GM19467 (cell line): ENCODE measurements around the gene AGAP6.
"Not testable (repeated sequence)": the region's sequence is repeated elsewhere in the genome, so short reads cannot be mapped to it uniquely, and the experiment has no call there.

Source experiments
- ATAC-seq: cut with Tn5 transposase; IDR thresholded peaks from one replicate; pipeline ENCODE4 v1.9.1; 2021; ENCODE audit warnings: mild to moderate bottlenecking, moderate library complexity; ENCODE audit not compliant: unreplicated experiment

Gene AGAP6

DNA sequence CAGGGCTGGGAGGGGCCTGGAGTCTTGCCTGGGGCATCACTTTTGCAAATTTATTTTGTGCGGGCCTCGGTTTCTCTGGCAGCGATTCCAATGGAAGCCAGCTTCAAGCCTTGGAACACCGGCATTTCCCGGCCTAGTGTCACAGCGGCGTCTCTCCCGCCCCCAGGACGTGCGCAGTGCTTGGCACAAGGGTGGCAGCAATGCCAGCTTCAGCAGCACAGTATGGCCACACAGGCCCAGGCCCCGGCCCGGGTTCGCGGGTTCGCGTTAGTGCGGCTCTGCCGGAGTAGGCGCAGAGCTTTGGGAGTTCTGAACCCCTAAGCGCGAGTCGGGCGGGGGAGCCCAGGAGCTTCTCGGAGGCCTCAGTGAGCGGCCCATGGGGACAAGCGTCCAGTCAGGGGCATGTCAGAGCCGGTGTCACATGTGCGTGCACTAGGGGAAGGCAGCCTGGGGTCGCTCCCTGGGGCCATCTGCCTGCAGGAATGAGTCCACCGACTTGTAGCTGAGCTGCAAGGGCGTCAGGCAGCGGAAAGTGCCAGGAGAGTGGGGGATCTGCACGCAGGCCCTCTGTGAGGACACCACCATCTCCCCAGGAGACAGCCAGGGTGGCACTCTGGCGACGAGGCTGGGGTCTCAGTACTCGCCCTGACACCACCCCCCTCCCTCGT, 36.6 kb downstream of the AGAP6 start:
- ATAC-seq: not testable (repeated sequence)

GRCh38 chr10:50025627-50026026, 37.4 kb downstream of the AGAP6 start:
- ATAC-seq: no peak

GRCh38 chr10:50027195-50027594, 39.0 kb downstream of the AGAP6 start:
- ATAC-seq: no peak

DNA sequence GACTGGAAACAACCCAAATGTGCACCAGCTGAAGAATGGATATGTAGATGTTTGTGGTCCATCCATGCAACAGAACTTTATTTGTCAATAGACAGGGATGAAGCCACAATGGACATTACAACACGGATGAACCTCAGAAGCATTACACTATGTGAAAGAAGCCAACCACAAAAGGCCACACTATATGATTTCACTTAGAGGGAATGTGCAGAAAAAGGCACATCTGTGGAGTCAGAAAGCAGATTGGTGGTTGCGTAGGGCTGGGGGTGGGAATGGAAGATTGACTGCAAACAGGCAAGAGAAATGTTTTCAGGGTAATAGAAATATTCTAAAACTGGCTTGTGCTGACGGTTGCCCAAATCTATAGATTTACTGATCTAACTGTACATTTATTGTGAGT, 45.3 kb downstream of the AGAP6 start:
- no peak for ATAC-seq

- ATAC-seq: not testable (repeated sequence)
Measured at GRCh38 chr10:50035337-50035736, 47.1 kb downstream of the AGAP6 start.

DNA sequence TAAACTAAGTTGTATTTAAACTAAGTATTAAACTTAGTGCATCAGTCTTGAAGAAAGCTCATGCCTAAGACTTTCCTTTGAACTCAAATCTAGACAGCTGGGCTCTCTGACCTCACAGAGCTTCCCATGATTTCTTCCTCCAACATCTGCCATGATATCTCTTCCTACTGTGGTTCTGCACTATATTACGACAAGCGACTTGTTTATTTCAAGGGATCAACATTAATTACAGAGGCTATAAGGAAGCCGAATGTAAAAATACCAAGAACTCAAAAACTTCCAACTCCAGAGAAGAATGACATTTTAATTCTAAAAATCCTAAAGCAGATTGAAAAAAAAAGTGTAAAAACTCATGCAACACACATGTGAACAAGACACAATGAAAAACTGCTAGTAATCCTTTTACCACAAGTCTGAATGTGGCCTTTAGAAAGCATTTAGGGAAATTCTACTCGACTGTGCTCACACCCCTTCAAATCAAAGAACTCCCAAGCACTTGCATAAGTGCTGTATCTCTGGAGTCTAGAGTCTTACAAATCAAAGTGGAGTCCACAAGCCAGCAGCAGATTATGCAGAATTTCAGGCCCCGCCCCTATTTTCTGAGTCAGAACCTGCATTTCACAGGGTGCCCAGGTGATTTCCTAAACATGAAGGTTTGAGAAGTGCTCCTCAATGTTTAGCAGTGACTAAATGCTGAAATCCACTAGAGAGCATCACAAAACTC, 56.9 kb downstream of the AGAP6 start:
- no peak for ATAC-seq

- not testable (repeated sequence) for ATAC-seq
Measured at GRCh38 chr10:50046457-50046856, 58.3 kb downstream of the AGAP6 start.

DNA sequence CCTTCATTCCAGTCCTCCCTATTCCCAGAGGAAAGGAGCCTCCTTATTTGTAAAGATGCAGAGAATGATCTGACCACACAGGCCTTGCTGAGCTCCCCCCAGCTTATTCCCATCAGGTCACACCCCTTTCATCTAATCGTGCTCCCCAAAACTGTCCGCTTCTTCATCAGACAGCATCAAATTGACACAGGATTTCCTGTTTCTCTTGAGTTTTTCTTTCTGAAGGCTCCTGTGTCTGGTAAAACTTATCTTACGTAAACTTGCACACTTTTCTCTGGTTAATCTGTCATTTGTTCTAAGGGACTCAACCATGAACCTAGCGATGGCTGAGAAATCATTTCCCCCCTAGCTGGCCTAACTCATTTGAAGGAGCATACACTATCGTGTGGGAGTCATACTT, 59.4 kb downstream of the AGAP6 start:
- not testable (repeated sequence) for ATAC-seq

DNA sequence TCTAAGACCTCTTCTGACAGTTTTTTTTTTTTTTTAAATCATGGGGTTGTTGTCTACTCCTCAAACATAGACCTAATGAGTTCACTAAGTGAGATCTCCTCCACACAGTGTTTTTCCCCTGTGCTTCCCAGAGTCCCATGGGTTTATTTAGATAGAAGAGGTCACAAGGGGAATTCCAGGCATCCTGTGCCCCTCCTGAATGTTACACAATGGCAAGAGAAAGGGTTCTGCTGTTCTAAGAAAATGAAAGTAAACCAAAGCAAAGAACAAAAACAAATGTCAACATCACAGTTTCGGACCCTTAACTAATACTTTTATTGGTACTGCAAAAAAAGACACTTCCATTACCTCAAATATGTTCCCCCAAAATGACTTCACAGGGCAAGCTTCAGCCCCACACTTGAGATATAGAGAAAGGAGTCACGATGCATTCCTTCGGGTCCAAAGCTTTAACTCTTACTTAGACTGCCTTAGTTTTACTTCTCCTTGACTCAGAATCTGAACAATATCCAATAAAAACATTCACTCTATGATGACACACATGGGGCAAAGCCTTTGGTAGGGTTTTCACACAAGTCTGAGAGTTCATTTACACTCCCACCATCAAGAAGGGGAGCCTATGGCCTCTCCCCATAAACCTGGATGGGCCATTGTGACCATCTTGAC, 63.9 kb downstream of the AGAP6 start:
- ATAC-seq: peak; percentile 54

DNA sequence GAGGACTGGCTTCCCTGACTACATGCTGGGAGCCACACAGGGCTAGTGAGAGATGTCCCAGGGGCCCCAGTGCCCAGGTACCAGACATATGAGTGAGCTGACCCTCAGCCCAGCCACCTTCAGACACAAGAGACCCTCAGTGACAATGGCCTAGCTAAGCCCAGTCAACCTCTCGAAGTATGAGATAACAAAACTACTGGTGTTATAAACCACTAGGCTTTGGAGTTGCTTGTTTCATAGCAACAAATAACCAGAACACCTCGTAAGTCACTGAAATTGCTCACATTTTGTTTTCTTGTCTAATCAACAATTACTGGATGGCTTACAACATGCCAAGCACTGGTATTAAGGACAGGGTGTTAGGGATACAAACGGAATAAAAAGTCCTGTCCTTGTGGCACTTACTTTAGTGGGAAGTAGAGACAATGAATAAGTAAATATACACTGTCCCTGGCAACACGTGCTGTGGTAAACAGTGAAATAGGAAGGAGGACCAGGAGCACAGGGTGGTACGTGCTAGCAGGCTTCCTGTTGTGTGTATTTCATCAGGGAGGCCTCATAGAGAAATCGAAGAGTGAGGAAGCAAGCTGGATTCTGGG, 64.7 kb downstream of the AGAP6 start:
- ATAC-seq: not testable (repeated sequence)

DNA sequence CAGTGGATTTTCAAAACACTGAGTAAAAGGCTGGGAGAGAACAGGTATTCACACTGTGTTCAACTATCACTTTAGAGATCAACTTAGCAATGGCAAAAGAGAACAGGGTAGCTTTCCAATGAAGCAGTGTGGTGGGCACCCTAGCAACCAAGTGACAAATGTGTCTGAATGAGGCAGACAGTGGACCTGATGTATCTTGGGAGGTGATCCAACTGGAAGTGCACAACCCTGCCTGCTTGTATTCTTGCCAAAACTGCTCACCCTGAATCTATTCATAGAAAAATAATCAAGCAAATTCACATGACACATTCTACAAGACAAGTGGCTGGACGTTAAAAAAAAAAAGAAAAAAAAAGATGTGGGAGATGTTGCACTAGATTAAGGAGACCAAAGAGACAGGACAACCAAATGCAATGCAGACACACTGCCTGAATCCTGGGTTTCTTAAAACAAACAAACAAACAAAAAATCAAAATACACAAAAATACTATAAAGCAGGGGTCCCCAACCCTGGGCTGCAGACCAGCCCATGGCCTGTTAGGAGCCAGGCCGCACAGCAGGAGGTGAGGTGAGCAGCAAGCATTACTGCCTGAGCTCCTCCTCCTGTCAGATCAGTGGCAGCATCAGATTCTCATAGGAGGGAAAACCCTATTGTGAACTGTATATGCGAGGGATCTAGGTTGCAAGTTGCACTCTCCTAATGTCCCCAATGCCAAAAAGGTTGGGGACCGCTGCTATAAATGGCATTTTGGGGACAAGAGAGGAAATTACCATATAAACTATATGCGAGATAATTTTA, 67.5 kb downstream of the AGAP6 start:
- ATAC-seq: not testable (repeated sequence)

DNA sequence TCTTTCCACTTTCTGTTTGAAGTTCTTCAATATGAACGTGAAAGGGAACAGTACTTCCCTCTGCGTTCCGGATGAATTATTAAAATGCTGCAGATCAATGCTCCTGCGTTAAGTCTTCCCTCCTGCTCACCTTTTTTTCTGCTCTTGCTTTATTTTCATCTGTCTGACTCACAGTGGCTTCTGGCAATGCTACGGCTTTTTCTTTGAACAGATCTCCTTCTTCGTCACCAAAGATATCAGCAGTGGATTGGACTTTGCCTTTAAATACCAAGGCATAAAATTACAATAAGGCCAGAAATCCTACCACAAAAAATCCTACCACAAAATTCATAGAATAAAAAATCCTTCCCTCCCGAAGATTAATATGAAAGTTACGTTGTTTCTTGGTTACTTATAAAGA, 68.4 kb downstream of the AGAP6 start:
- not testable (repeated sequence) for ATAC-seq

GRCh38 chr10:50058727-50059126, 70.5 kb downstream of the AGAP6 start:
- ATAC-seq: not testable (repeated sequence)

DNA sequence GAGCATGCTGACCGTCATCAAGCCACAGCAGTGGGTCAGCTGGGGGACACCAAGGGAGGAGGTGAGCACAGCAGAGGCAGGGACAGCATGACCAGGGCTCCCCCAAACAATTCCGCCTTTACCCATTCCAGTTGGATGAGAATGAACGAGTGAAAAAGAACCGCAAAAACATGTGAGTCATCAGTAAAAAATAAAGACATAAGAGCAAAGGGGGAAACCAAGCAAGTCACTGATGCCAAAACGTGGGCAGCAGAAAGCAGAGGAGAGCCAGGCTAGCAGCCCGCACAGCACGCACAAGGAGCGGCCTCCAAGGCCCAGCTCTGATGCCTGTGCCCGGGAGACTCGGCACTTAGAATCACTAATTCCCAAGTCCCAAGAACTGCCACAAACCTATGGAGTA, 71.7 kb downstream of the AGAP6 start:
- not testable (repeated sequence) for ATAC-seq
